Activated CD8-positive, alpha-beta memory T cell treated with anti-CD3 and anti-CD28 coated beads, Interleukin-2, amount 10 ng/mL, durations not matched to agents 7 days and 5 days (primary cell): ENCODE data around the gene GFRA3. TPM values are rescaled to one million over a fixed set of nuclear protein-coding genes. Genes with fewer than 3 reads are reported as not detected.
"Not testable (repeated sequence)": the region's sequence is repeated elsewhere in the genome, so short reads cannot be mapped to it uniquely, and the experiment has no call there.

Experiments
- ATAC-seq: fragments of 150-1000 bp; cut with Tn5 transposase; one replicate; pipeline ENCODE4 v1.10.0; 2021; ENCODE audit warnings: moderate library complexity
- CTCF ChIA-PET: fragments of 350-600 bp; sonication (Branson Sonifier 250); formaldehyde crosslinking; loops from one replicate; lab custom pipeline; 2021; ENCODE audit warnings: antibody characterized with exemption; lab: Charles Lee
- DNase-seq: peaks from one replicate; pipeline ENCODE4 v3.0.0-alpha.2; 2020
- H3K27ac Mint-ChIP-seq: one replicate; pipeline ENCODE4 v1.8.0; 2021; ENCODE audit warnings: mild to moderate bottlenecking, mixed read lengths
- H3K27me3 Mint-ChIP-seq: one replicate; pipeline ENCODE4 v1.8.0; 2021; ENCODE audit warnings: mixed read lengths
- H3K36me3 Mint-ChIP-seq: one replicate; pipeline ENCODE4 v1.8.0; 2021; ENCODE audit warnings: mild to moderate bottlenecking, mixed read lengths
- H3K4me1 Mint-ChIP-seq: one replicate; pipeline ENCODE4 v1.8.0; 2021; ENCODE audit warnings: mixed read lengths
- H3K4me3 Mint-ChIP-seq: one replicate; pipeline ENCODE4 v1.8.0; 2021; ENCODE audit warnings: mild to moderate bottlenecking, moderate library complexity, mixed read lengths
- H3K9me3 Mint-ChIP-seq: one replicate; pipeline ENCODE4 v1.8.0; 2022; ENCODE audit warnings: low read depth, mixed read lengths
- total RNA-seq, 2 experiments: library from RNA; stranded (reverse); gene quantifications; one replicate each; pipeline ENCODE4 v1.2.3, GENCODE V29; 2021

GFRA3 gene, protein sequence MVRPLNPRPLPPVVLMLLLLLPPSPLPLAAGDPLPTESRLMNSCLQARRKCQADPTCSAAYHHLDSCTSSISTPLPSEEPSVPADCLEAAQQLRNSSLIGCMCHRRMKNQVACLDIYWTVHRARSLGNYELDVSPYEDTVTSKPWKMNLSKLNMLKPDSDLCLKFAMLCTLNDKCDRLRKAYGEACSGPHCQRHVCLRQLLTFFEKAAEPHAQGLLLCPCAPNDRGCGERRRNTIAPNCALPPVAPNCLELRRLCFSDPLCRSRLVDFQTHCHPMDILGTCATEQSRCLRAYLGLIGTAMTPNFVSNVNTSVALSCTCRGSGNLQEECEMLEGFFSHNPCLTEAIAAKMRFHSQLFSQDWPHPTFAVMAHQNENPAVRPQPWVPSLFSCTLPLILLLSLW
- under 1 TPM; 0.15 to 0.19 TPM for total RNA-seq

DNA sequence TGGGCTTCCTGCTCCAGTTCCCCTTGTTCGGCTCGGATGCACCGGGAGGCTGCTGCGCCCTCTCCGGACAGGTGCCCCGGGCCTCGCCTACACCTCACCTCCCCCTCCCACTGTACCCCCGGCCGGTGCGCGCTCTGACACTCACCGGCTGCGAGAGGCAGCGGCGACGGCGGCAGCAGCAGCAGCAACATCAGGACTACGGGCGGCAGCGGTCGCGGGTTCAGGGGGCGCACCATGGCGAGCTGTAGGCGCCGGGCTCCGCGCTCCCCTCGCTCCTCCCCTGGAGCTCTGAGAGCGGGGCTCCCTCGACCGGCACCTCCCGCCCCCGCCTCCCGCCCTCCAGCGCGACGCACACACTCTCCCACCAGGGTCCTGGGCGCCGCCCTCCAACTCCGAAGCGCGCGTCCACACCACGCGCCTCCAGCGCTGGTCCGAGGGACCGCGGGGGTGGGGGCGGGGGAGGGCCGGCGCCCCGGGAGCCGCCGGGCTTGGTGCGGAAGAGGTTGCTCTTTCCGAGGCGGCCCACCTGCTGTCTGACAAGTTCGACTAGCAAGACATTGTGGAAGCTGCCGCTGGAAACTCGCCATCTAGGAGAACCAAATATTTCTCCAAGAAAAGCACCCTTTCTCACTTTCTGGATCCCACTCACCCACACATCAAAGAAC lies at the start of gene GFRA3:
GFRA3 (minus strand) TSS at position 433 of the 665 bp plus-strand sequence; CDS start at position 236, 197 bp downstream.
- H3K27ac Mint-ChIP-seq, result no peak within 1 kb of the TSS
- DNase-seq (no peak), ATAC-seq (peak; percentile 71)
- peaks cover 32% of the 10 kb centered on the region for H3K27me3 Mint-ChIP-seq
- H3K4me1 Mint-ChIP-seq, result peaks cover 7% of the 10 kb centered on the region
- CTCF ChIA-PET, result interaction anchor here (1.5 kb wide), 1 partner anchor 51 kb away, joined by 4 read pairs; no protein-coding TSS in a partner anchor
- no peaks in the 10 kb centered on the region for H3K36me3 Mint-ChIP-seq
- H3K4me3 Mint-ChIP-seq, result peak within 1 kb of the TSS; percentile 46
- H3K9me3 Mint-ChIP-seq, result no peaks in the 10 kb centered on the region

DNA sequence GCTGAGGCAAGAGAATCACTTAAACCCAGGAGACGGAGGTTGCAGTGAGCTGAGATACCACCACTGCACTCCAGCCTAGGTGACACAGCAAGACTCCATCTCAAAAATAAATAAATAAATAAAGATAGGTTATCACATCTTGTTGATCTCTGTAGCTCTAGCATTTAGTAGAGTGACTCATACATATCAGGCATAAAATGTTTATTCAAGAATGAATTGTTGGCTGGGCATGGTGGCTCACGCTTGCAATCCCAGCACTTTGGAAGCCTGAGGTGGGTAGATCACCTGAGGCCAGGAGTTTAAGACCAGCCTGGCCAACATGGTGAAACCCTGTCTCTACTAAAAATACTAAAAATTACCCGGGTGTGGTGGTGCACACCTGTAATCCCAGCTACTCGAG lies 43.8 kb upstream of the GFRA3 start:
- H3K27me3 Mint-ChIP-seq, H3K4me3 Mint-ChIP-seq, H3K9me3 Mint-ChIP-seq, H3K4me1 Mint-ChIP-seq, ATAC-seq, DNase-seq, H3K27ac Mint-ChIP-seq: not testable (repeated sequence)
- peaks cover 21% of the 10 kb centered on the region for H3K36me3 Mint-ChIP-seq
- CTCF ChIA-PET, result interaction anchor here (0.6 to 1.3 kb wide), 2 partner anchors 13 to 182 kb away, joined by 3 to 4 read pairs; partner anchors contain the start of gene CDC25C

DNA sequence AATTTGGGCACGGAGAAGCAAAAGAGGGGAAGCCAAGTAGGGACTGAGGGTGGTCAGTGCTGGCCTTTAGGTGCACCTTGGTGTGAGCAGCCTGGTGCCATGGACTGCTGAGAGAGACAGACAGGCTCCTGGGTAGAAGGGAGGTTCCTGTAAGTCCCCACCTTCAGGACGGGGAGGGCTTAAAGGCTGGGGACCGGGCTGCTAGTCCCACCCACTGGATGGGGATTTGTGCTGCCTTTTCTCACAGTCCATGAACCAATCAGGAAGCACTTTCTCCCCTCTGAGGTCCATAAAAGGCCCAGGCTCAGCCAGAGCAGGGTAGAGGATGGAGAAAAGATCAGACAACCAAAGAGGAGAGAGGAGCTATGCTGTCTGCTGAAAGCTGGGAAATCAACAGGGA lies 41.9 kb upstream of the GFRA3 start:
- H3K4me1 Mint-ChIP-seq, result no peaks in the 10 kb centered on the region
- no peaks in the 10 kb centered on the region for H3K9me3 Mint-ChIP-seq
- H3K36me3 Mint-ChIP-seq, result peaks cover 32% of the 10 kb centered on the region
- no peak overlapping the region for H3K27ac Mint-ChIP-seq
- DNase-seq (no peak), ATAC-seq (no peak)
- CTCF ChIA-PET, result no interaction called here
- H3K4me3 Mint-ChIP-seq, result no peak overlapping the region
- H3K27me3 Mint-ChIP-seq, result no peaks in the 10 kb centered on the region

DNA sequence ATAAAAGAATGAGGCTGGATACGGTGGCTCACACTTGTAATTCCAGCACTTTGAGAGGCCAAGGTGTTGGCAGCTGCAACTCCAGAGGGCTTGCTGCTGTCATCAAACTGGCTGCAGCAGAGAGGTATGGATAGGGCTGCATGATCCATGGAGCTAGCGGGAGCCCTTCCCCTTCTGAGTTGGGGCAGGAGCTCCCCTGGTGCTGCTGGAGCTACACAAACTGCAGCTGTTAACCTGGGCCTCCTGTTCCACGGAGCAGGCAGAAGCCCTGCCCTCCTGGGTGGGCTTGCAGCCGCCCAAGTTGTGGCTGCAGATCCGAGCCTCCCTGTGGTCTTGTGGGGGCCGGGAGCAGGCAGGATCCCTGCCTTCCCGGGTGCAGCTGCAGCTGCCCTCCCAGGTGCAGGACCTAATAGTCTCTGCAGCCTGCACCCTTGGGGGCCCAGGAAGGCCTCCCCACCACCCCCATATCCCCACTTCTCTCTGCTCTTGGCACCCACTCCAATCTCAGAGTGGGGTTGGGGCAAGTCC lies 41.4 kb upstream of the GFRA3 start:
- CTCF ChIA-PET, result no interaction called here
- no peaks in the 10 kb centered on the region for H3K4me1 Mint-ChIP-seq
- peaks cover 33% of the 10 kb centered on the region for H3K36me3 Mint-ChIP-seq
- H3K27ac Mint-ChIP-seq, result no peak overlapping the region
- no peak overlapping the region for H3K4me3 Mint-ChIP-seq
- DNase-seq (no peak), ATAC-seq (no peak)
- no peaks in the 10 kb centered on the region for H3K27me3 Mint-ChIP-seq
- H3K9me3 Mint-ChIP-seq, result no peaks in the 10 kb centered on the region

DNA sequence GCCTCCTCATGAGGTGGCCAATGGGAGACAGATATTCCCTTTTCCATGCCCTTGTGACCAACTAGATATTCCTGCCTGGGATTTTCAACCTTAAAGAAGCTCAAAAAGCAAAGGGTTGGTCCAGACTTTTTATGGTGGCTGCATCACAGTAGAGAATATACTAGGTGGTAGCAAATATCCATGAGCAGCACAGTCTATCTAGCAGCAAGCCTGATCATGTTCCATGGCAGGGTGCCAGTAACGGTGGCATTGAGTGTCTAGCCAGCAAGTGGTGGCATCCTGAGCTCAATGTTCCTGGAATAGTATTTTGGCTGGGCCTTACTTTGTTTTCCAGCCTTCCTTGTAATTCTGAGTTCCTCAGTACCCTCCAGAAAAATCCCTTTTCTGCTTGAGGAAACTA lies 31.4 kb upstream of the GFRA3 start:
- Mint-ChIP-seq H3K27ac (no peak overlapping the region), H3K9me3 (no peaks in the 10 kb centered on the region), H3K36me3 (peaks cover 22% of the 10 kb centered on the region), H3K27me3 (no peaks in the 10 kb centered on the region), H3K4me1 (peaks cover 3% of the 10 kb centered on the region), H3K4me3 (no peak overlapping the region)
- no peak for ATAC-seq
- CTCF ChIA-PET, result no interaction called here
- no peak for DNase-seq

DNA sequence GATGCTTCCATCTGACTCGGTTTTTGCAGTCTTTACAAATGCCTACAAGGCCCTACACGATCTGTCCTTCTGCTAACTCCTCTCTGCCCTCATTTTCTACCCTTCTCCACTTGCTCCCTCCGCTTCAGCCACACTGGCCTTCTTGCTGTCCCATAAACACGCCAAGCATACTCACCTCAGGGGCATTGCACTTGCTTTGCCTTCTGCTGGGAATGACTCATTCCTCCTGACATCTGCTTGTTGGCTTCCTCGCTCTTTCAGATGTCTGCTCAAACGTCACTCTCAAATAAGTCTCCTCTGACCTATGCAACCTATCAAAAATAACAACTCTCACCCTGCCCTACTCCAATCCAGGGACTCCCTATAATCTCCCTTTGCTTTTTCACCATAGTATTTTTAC lies 29.0 kb upstream of the GFRA3 start:
- DNase-seq (no peak), ATAC-seq (no peak)
- CTCF ChIA-PET, result no interaction called here
- no peaks in the 10 kb centered on the region for H3K9me3 Mint-ChIP-seq
- peaks cover 3% of the 10 kb centered on the region for H3K4me1 Mint-ChIP-seq
- no peak overlapping the region for H3K27ac Mint-ChIP-seq
- H3K27me3 Mint-ChIP-seq, result no peaks in the 10 kb centered on the region
- H3K4me3 Mint-ChIP-seq, result no peak overlapping the region
- H3K36me3 Mint-ChIP-seq, result peaks cover 27% of the 10 kb centered on the region

DNA sequence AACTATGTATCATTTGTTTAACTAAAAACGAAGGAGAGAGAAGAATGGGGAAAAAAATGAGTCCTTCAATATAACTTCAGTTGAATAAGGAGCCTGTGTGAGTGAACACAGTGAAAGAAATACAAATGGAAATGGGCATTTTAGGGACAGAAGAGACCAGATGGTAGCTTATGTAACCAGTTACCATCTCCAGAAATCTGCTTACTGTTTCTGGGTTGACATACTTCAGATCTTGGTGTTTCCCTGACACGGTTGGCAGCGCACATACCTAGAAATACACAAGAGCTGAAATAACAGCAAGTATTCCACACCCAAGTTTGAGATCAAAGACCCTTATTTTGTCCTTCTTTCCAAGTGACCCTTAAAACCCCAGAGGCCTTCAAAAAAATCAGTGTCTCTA lies 14.9 kb upstream of the GFRA3 start:
- Mint-ChIP-seq H3K36me3 (peaks cover 21% of the 10 kb centered on the region), H3K27me3 (no peaks in the 10 kb centered on the region), H3K27ac (no peak overlapping the region), H3K9me3 (no peaks in the 10 kb centered on the region), H3K4me1 (peaks cover 3% of the 10 kb centered on the region), H3K4me3 (no peak overlapping the region)
- no peak for DNase-seq
- ATAC-seq, result no peak
- CTCF ChIA-PET, result no interaction called here

DNA sequence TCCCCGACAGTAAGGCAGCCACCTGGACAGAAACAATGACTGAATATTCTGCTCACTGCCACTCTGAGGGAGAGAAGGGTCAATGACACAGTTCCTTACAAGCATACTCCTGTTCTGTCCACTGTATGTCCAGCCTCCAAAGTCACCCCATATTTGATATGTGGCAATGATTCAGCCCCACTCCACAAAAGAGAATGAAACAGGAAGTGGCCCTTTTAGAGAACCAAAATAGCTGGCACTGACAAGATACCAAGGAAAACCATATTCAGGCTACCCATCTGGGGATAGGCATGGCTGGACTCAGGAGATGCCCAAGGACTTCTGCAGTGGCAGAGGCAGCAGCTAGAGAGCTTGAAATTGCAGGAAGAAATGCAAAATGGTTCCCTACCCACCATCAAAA lies 12.8 kb upstream of the GFRA3 start:
- Mint-ChIP-seq H3K36me3 (peaks cover 21% of the 10 kb centered on the region), H3K4me3 (no peak overlapping the region), H3K27ac (peak overlapping the region; percentile 44), H3K9me3 (no peaks in the 10 kb centered on the region), H3K27me3 (no peaks in the 10 kb centered on the region), H3K4me1 (peaks cover 3% of the 10 kb centered on the region)
- DNase-seq (no peak), ATAC-seq (no peak)
- CTCF ChIA-PET, result no interaction called here

DNA sequence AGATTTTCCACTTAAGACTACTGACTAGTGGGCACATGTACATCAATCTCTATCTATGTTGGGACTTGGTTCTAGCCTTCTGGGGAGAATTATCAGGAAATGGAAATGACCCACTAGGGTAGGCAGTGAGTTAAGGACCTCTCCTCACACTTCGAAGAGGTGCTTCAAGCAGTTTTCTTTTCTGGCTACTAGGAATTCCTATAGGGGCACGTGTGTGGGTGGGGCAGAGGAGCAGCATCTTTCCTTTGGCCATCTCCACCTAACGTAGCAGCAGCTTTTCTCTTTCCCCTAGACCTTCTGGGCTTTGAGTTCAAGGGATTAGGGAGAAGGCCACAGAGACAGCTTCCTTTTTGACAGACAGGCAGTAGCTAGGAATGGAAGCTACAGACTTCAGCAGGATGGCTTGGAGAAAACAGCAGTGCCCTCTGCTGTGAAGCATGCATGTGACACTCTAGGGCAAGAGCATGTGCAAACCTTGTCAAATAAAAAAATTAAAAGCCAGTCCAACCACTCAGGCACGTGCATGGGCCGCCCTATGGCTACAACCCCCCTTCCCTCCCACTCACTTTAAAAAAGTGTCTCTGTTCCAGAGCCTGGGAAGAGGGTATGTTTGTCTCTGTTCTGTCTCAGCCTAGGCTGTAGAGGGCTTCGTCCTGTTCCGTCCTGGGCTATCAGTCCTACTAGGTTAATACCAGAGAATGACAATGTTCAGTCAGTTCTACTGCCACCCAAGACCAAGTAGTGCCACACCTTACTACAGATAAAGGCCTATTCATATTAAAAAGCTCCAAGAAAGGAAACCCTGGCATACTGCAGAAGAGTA lies 8.7 kb upstream of the GFRA3 start:
- no peaks in the 10 kb centered on the region for H3K27me3 Mint-ChIP-seq
- peaks cover 13% of the 10 kb centered on the region for H3K36me3 Mint-ChIP-seq
- ATAC-seq, result no peak
- CTCF ChIA-PET, result interaction anchor here (1.0 kb wide), 1 partner anchor 10 kb away, joined by 3 read pairs; no protein-coding TSS in a partner anchor
- H3K9me3 Mint-ChIP-seq, result no peaks in the 10 kb centered on the region
- peaks cover 3% of the 10 kb centered on the region for H3K4me1 Mint-ChIP-seq
- no peak overlapping the region for H3K27ac Mint-ChIP-seq
- DNase-seq, result no peak
- H3K4me3 Mint-ChIP-seq, result no peak overlapping the region

DNA sequence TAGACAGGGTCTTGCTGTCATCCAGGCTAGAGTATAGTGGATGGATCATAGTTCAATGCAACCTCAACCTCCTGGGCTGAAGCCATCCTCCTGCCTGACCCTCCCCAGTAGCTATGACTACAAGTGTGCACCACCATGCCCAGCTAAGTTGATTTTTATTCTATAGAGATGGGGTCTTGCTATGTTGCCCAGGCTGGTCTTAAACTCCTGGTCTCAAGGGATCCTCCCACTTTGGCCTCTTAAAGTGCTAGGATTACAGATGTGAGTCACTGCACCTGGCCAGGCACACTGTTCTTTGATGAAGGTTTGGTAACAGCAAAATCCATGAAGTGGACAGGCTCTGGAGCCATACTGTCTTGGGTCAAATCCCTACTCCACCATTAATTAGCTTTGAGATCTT lies 6.5 kb upstream of the GFRA3 start:
- H3K36me3 Mint-ChIP-seq, result peaks cover 4% of the 10 kb centered on the region
- peaks cover 7% of the 10 kb centered on the region for H3K27me3 Mint-ChIP-seq
- no peak overlapping the region for H3K27ac Mint-ChIP-seq
- H3K9me3 Mint-ChIP-seq, result no peaks in the 10 kb centered on the region
- peaks cover 3% of the 10 kb centered on the region for H3K4me1 Mint-ChIP-seq
- H3K4me3 Mint-ChIP-seq, result no peak overlapping the region
- DNase-seq (no peak), ATAC-seq (no peak)
- CTCF ChIA-PET, result no interaction called here

DNA sequence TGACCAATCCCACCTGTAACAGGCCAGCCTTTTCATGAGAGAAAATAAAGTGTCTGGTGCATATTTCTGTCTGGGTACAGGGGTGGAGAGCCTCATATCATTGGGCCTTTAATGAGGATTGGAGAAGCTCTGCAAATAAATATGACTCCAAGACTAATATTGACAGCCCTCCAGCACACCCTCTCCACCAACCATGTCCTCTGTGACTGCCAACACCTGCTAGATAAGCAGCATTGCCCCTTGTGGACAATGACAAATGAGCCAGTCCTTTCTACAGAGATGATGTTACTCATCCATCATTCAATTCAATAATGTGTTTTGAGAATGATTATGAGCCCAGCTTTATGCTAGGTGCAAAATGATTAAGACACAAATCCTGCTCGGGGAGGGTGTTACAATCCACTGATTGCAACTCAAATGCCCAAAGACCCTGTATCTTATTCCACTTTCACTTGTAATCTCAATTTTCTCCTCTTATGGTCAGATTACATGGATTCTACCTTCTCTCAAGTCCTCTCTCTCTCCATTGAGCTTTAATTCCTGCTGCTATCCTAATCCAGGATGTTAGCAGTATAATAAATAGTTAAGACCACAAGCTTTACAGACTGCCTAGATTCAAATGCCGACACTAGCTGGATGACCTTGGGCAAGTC lies 2.1 kb upstream of the GFRA3 start:
- H3K4me3 Mint-ChIP-seq, result no peak overlapping the region
- CTCF ChIA-PET, result interaction anchor here (1.1 to 1.7 kb wide), 4 partner anchors 35 to 95 kb away, joined by 3 read pairs; no protein-coding TSS in a partner anchor
- H3K36me3 Mint-ChIP-seq, result no peaks in the 10 kb centered on the region
- H3K4me1 Mint-ChIP-seq, result peaks cover 7% of the 10 kb centered on the region
- ATAC-seq (no peak), DNase-seq (no peak)
- peaks cover 32% of the 10 kb centered on the region for H3K27me3 Mint-ChIP-seq
- no peak overlapping the region for H3K27ac Mint-ChIP-seq
- H3K9me3 Mint-ChIP-seq, result no peaks in the 10 kb centered on the region

DNA sequence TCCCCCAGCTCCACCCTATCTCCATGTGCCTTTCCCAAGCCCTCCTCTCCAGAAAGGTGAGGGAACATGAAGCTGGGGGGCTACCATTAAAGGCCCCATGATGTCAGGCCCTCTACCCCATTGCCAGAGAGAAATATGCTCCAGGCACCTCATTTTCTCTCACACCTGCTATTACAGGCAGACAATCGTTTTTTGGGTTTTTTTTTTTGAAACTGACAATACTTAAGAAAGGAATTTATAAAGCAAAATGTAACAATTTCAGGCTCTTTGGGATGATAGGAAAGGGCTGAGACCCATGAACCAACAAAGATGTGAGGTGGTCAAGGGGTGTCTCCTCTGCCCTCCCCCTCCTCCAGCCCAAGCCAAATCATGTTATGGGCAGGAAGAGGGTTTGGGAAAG lies 1.5 kb upstream of the GFRA3 start:
- peaks cover 32% of the 10 kb centered on the region for H3K27me3 Mint-ChIP-seq
- ATAC-seq (no peak), DNase-seq (no peak)
- H3K36me3 Mint-ChIP-seq, result no peaks in the 10 kb centered on the region
- H3K9me3 Mint-ChIP-seq, result no peaks in the 10 kb centered on the region
- H3K4me3 Mint-ChIP-seq, result no peak overlapping the region
- CTCF ChIA-PET, result interaction anchor here (1.2 to 1.7 kb wide), 4 partner anchors 35 to 95 kb away, joined by 3 to 4 read pairs (median 3); no protein-coding TSS in a partner anchor
- no peak overlapping the region for H3K27ac Mint-ChIP-seq
- H3K4me1 Mint-ChIP-seq, result peaks cover 7% of the 10 kb centered on the region
